Activated naive CD4-positive, alpha-beta T cell treated with Interleukin-2 at 50 U/mL for 16 hours (primary cell): ENCODE results near the gene FDXR.

ENCODE experiments used
- DNase-seq: peaks from one replicate; pipeline ENCODE4 v3.0.0-alpha.2; 2020

Gene FDXR

DNA sequence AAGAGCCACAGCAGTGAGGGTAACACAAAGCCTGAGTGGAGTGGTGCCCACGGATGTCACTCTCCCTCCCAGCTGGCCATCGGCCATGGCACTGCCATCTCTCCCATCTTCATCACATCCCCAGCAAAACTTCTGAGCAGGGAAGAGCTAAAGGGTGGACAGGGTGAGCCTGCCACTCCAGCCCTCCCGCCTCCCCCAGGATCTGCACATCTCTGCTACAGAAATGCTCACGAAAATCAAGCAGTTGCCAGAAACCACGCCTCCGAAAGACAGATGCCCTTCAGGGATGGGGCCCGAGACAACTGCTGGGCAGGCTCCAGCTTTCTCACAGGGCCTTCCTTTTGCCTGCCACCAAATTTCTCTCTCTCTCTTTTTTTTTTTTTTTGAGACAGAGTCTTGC lies 16.7 kb downstream of the FDXR start:
- DNase-seq: no peak

DNA sequence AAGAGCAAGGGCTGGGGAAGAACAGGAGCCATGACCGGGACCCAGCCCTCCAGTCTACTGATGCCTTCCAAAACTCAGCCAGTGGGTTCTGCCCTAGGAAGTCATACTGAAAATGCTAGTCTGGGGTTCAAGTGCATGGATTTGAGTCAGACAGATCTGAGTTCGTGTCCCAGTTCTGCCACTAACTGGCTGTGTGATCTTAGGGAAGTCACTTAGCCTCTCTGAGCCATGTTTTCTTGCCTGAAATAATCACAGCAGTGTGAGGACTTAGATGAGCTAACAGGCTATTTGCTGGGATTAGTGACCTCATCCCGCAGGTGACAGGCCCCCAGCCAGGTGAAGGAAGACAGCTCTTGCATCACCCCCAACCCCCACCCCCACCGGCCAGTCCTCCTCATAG lies 17.5 kb downstream of the FDXR start:
- no peak for DNase-seq

DNA sequence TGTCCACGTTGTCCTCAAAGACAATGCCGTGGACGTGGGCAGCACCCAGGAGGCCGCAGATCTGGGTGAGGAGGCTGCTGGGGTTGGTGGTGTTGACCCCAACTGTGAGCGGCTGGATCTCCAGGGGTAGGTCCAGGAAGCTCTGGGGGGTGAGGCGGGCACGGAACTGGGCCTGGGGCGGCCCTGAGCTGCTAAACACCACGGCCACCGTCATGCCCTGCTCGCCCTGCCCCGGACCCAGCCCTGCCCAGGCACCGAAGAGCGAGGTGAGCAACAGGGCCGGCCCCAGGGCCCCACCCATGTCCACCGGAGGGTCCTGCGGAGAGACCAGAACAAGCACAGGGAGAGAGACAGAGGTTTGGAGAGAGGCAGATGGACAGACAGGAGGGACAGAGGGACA lies 18.0 kb downstream of the FDXR start:
- no peak for DNase-seq

DNA sequence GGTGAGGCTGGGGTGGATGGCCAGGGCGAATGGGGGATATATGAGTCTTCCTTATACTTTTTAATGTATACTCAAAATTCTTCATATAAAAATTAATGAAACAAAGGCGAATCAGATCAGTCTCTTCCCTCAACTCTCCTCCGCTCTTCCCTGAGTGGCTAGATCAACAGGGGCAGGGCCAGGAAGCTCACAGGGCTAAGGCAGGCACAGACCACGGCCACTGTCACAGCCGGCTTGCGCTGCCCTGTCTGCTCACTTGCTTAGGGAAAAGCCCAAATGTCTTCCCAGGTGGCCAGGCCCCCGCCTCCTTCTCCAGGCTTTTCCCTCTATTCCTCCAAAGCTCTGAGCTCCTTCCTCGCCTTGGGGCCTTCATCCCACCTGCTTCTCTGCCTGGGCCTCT lies 19.1 kb downstream of the FDXR start:
- no peak for DNase-seq

DNA sequence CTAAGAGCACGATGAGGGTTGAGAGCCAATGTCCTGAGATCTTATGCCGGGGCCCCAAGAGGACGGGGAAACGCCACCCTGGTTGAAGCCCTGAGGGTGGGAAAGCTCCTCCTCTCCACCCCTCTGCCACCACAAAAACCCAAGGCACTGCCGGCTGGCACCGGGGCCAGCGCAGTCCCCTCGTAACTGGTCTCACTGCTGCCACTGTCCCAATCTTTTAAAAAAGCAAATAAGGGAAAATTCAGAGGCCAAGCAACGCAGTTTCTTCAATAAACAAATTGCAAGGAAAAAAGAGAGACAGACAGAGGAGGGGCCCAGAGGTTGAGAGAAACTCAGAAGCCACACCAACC lies 19.8 kb downstream of the FDXR start:
- no peak for DNase-seq

DNA sequence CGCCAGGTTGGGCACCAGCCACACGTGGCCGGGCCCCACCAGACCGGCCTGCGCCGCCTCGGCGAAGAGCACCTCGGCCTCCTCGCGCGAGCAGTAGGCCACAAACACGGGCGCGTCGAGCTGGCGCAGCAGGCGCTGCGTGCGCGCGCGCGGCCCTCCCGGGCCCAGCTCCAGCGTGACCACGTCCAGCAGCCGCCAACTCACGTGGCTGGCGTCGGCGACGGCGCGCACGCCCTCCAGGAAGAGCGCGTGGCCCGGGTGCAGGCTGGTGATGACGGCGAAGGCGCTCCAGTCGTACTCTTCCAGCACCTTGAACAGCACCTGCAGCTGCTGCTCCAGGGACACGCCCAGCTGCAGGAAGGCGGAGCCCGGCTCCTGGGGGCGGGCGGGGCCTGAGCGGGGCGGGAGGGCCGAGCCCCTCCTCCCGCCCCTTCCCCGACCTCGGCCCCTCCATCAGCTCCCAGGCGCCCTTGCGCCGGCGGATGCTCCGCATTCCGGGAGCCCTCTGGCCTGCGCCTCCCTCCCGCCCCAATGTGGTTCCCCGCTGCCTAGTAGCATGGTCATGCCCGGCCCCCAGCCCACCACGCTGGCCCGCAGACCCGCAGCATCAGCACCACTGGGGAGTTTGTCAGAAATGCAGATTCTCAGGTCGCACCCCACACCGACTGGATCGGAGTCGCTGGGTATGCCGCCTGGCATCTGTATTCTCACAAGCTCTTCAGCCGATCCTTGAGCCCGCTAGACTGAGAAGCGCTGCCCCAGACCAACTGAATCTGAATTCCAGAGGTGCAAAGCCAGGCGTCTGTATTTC lies 20.4 kb downstream of the FDXR start:
- peak; percentile 68 for DNase-seq

DNA sequence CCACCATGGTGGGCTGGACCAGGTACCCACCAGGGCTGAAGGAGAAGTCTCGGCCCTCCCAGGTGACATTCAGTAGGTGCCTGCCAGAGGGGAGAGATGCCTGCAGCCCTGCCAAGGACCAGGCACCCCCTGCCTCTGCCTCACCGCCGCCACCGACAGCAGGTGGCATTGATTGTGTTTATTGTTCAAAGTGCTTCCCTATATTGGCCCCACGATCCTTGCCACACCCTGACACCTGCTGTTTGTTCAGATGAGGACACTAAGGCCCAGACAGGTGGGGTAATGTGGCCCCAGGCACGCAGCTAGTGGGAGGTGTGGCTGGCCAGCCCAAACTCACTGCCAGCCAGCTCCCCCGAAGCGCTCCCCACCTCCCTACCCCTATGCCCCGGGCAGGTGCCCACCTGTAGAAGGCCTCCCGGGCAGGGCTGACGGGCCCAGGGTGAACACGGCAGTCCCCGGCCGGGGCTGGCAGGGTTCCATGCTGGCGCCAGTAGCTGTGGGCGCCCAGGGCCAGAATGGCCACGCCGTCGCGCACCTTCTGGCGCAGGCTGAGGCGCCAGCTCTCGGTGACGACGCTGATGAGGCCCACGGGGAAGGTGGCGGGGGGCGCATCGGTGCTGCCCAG lies 21.1 kb downstream of the FDXR start:
- DNase-seq: no peak

DNA sequence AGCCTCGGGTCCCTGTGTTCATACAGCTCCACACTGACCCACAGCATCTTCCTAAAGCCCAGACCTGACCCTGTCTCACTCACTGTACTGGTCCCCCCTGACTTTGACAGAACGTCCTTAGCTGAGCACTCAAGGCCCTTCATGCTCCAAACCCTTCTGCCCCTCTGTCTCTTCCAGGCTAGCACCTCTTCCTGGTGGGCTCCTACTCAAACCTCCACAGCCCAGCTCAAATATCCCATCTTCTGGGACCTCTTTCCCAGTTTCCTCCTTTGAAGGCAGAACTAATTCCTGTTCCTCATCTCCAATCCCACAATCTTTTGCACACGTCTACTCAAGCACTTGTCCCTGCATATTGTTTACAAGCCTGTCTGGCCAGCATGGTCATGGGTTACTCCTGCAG lies 21.9 kb downstream of the FDXR start:
- no peak for DNase-seq

DNA sequence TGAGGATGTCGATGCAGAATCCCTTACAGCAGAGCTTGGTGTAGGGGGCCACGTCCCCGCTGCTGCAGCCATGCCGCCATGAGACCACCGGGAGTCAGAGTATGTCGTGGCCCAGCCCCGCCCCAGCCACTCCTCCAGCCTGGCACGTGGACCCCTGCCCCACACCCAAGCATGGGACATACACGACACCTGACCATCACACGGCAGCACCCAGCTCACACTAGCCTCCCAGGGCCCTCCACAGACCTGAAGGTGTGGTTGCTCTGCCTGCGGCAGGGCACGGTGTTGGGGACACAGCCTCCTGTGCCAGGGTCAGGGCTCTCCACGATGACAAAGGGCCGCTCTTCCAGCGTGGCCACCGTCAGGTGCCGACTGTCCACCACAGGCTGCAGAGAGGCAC lies 22.5 kb downstream of the FDXR start:
- DNase-seq: no peak

DNA sequence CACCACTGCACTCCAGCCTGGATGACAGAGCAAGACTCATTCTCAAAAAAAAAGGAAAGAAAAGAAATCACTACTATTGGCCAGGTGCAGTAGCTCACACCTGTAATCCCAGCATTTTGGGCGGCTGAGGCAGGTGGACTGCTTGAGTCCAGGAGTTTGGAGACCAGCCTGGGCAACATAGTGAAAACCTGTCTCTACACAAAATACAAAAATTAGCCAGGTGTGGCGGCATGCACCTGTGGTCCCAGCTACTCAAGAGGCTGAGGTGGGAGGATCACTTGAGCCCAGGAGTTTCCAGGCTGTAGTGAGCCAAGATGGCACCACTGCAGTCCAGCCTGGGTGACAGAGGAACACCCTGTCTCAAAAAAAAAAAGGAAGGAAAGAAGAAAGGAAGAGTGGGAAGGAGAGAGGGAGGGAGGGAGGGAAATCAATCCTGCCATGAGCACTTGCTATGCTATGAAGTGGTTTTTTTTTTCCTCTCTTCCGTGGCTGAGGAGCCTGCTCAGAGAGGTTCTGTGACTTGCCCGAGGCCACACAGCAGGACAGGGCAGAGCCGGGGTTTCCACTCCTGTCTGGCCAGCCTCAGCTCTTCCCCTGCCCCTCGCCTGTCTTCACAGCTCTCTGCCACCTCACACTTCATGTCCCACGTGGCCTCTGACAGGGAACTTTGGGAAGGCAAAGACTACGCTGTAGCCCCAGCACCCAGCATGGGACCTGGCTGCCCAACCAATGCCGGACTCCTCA lies 24.0 kb downstream of the FDXR start:
- no peak for DNase-seq

DNA sequence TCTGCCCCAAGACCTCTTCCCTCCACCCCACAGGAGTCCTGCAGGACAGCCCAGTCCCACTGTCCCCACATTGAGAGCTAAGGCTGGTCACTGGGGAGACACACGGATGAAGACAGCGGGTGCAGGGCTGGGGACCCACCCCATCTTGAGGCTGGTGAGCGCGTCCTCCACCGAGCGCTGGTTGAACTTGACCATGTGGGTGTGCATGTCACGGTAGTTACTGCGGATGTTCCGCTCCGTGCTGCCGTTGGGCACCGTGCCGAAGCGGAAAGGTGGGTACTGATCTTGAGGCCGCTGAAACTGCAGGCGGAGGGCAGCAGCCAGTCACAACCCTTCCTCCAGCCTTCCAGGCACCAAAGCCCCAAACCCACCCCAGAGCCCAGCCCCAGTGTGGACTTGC lies 26.2 kb downstream of the FDXR start:
- DNase-seq: no peak

DNA sequence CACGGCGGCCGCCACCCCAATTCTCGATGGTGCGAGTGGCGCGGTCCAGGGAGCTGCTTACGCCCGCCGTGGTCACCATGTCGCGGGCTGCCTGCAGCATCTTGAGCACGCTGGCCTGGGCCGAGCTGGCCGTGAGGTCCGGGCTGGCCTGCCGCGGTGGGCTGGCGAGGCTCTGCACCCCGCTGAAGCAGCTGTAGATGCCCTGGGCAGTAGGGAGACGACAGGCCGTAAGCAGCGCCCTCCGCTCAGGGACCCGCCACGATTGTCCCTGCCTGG lies 29.5 kb downstream of the FDXR start:
- no peak for DNase-seq

DNA sequence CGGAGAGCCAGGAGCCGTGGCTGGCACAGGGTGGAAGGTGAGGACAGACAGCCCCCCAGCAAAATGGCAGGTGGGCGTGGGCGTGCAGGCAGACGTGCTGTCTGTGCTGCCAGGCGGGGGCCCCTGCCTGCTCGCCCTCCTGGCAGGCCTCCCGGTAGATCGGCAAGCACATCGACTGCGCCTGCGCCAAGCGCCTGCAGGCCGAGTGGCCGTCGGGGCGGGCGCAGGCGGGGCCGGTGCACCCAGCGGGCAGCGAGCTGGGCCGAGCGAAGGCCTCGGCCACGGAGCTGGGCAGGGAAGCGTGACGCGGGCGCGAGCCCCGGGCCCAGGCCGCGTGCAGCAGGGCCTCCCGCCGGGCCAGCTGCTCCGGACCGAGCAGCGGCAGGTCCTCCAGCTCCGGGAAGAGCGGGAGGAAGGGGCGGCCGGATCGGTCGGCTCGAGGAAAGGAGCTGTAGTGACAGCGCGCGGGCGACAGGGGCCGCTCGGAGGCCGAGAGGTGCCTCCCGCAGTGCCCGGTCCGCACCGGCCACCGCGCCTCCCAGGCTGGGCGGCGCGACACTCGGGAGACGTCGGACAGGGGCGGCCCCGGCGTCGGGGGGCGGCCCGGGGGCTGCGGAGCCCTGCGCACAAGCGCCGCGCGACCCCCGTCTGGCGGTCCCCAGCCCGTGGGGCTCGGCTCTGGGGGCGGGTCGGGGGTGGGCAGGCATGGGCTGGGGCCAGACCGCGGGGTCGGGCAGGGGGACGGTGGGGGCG lies 30.0 kb downstream of the FDXR start:
- DNase-seq: no peak

DNA sequence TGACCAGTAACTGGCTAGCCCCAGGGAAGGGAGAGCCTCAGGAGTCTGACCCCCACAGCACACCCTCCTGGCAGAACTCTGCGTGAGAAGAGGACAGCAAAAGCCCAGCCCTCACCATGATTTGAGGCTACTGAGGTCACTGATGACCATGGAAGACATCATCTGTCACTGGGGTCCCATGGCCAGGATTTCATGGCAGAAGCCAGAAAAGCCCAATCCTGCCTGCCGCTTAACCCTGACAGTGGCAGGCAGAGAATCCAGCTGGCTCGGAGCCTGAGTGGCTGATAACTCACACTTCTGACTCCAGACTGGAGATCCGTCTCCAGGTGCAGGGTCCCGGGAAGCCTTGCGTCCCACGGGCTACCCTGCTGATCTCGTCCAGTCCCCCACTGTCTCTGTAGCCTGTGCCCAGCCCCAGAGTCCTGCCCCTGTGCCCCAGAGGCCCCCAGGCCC lies 30.6 kb downstream of the FDXR start:
- DNase-seq: no peak

DNA sequence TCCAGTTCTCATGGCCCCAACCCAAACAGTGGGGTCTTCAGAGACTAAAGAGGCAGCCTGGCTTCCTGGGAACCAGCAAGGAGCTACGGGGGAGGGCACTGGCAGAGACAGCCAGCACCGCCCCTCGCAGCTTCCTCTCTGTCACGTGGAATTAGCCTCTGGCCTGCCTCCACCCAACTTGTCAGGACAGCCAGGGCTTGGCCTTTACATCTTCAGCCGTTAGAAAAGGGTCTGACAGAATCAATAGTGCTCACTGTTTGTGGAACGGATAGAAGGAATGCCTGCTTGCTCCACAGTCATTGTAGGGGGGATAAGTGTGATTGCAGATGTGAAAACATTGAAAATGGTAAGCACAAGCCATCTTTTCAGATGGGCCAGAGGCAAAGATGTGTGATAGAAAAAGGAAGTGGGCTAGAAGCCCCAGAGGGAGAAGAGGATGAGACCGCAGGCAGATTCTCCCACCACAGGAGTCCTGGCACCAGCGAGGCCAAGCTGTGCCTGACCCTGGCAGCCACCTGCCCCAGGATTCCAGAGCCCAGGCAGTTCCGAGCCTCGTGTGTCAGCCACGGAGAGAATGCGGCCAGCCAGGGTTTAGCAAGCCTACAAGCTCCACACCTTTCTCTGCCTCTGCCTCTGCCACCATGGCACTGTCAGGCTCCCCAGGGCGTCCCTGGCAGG lies 31.7 kb downstream of the FDXR start:
- no peak for DNase-seq

DNA sequence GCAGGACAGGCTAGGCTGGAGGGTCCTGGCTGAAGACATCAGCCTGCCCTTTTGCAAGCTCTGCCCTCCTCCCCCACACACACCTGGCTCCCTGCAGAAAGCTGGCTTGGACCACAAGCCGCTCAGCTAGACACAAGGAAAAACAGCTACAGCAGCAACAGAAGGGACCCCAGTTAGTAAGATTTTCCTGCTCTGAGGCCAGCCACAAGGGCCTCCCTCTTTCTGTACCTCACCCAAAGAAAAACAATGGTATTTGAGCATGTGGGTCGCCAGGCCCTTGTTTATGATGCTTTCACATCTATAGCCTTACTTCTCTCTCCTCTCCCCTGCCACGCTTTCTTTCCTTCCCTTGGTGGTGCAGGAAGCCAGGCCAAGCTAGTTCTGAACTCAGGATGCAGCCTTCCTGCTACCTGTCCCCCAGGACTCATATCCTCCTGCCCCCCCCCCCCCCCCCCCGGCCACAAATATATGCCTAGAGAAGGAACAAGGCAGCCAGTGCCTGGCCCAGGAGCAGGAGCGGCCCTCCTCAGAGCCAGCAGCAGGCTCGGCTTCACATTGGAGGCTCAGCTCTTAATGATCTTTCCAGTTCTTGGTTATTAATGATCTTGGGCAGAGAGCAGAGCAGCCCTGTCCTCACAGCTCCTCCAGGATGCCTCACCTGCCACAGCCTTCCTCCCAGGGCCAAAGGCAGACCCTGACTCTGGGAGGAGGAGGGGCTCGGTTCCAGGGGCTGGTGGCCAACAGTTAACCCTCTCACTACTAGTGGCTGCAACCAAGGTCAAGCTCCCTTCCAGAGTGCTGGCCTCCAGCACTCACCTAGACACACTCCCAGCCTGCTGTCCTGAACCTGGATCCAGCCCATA lies 32.6 kb downstream of the FDXR start:
- DNase-seq: no peak

DNA sequence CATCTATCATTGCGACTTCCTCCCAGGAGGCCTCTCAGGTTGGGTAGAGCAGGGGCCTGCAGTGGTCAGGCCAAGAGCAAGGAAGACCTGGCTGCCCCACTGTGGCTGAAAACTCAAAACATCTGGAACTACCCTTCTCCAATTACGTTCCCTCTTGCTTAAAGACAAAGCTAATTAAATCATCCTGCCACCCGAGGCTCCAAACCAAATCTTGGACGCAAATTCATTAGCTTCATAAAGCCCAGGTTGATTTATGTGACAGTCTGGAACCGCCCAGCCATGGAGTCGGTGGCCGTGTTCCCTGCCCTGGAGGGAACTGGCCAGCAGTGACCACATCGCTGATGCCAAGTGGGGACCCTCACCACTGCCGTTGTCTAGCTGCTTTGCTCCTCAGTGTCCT lies 34.5 kb downstream of the FDXR start:
- no peak for DNase-seq

DNA sequence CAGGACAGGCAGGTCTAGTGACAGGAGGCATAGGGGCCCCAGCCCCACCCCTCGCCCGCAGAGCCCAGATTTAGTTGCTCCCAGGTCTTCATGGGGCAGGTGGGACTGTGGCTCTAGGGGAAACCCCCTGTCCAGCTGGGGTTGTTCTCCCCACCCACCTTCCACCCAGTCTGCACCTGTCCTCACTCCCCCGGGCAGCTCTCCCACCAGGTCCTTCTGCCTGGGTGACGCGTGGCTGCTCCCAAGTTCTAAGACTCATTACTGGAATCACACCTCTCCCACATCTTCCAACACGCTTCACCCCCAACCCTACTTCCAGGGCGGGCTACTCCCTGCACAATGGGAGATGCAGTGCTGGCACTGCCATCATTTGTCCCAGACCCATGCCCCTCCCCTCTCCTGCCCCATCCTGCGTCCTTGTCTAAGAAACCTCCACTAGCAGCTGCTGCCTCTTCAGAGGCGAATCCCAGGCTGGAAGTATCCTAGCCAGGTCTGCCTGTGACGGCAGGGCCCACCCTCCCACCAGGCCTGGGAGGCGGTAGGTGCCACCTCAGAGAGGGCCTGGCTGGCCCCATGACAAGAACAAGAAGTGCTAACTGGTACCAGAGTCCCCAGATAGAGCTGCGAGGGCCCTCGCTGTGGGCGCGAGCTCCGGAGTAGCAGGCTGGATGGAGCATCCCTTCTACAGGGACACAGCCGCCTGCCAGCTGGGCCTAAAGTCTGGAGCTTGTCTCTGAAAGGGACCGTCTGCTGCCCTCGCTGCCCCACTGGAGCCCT lies 35.9 kb downstream of the FDXR start:
- no peak for DNase-seq

DNA sequence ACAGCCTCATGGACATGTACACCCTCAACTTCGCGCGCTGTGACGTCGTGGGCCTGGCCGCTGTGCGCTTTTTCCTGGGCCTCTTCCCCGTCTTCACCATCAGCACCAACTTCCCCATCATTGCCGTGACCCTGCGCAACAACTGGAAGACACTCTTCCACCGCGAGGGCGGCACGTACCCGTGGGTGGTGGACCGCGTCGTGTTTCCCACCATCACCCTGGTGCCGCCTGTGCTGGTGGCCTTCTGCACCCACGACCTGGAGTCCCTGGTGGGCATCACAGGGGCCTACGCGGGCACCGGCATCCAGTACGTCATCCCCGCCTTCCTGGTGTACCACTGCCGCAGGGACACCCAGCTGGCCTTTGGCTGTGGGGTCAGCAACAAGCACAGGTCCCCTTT lies 36.6 kb downstream of the FDXR start:
- no peak for DNase-seq

DNA sequence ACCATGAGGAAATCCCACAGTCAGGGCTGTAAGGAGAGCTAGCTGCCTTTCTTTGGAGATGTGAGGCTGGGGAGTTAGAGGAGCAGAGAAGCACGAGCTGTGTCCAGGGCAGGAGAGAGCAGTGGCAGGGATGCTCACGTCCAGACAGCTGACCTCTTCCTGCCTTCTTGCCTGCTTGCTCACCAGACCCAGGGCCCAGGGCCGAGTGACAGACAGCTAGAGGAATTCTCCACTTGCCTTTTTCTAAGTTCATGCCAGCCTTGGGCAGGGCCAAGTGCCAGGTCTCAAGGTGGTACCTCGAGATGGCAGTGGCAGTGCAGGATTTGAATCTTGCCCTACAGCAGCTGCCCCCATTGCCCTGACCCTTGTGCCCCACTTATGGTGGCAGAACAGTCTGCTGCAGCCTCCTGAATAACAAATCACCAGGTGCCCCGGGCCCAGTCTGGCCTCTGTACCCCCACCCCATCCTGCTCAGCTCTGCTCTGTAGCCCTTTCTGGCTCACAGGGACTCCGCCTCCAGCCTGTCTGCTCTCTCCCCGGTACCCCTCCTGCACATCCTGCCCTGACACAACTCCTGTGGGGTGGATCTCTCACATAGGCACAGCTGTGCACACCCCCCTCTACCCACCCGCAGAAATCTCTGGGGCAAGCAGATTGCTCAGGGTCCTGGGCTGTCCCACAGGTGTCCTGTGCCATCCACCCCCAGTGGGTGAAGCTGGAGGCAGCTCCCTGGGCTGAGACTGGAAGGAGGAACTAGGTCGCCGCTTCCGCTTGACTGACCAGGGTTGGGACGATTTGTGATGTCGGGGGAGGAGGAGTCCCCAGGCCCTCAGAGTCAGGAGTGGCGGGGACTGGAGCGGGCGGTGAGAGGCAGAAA lies 39.1 kb downstream of the FDXR start:
- no peak for DNase-seq
